ENCODE data around the gene ARMC3.
A peak's percentile ranks its signal among the peaks of the same experiment; 100 is the strongest.

Gene ARMC3

DNA sequence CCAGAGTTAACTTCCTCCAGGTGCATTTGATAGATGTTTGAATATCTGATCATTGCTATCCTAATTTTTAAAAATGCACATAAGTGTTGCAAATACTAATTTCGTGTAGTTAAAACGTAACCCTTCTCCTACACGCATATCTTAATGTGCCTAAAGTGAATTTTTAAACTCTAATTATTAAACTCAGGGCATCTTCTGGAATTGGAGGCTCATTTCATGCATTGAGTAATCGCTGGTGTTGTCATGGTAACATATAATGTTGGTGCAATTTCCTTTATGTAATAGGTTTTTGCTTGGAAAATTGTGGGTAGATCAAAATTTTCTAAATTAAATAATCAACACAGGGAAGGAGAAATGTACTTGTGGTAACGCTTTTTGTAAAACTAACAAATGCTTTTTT lies 56.2 kb downstream of the ARMC3 start:
- no peaks in the 10 kb centered on the region for H3K9me3 ChIP-seq (ENCODE audit: control insufficient read depth, insufficient read depth, low read length)
- TF ChIP-seq, protein P1, sequence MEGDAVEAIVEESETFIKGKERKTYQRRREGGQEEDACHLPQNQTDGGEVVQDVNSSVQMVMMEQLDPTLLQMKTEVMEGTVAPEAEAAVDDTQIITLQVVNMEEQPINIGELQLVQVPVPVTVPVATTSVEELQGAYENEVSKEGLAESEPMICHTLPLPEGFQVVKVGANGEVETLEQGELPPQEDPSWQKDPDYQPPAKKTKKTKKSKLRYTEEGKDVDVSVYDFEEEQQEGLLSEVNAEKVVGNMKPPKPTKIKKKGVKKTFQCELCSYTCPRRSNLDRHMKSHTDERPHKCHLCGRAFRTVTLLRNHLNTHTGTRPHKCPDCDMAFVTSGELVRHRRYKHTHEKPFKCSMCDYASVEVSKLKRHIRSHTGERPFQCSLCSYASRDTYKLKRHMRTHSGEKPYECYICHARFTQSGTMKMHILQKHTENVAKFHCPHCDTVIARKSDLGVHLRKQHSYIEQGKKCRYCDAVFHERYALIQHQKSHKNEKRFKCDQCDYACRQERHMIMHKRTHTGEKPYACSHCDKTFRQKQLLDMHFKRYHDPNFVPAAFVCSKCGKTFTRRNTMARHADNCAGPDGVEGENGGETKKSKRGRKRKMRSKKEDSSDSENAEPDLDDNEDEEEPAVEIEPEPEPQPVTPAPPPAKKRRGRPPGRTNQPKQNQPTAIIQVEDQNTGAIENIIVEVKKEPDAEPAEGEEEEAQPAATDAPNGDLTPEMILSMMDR (IDR thresholded peaks at IDR 0.05; ENCODE audit: low read depth, low read length, poor library complexity, severe bottlenecking): no peak
- TF ChIP-seq EZH2phosphoT487 (IDR thresholded peaks at IDR 0.05; ENCODE audit: borderline replicate concordance, low read length): no peak
- no peaks in the 10 kb centered on the region for H3K9me2 ChIP-seq (replicated peaks; ENCODE audit: control insufficient read depth, low read length)
- no peaks in the 10 kb centered on the region for H4K20me1 ChIP-seq (ENCODE audit: control insufficient read depth, insufficient read depth, low read depth, low read length)
- H3K36me3 ChIP-seq (ENCODE audit: control insufficient read depth, low read length): no peaks in the 10 kb centered on the region
- no peak overlapping the region for H3K27ac ChIP-seq (ENCODE audit: low read depth, low read length)
- H3K4me1 ChIP-seq (ENCODE audit: control insufficient read depth, low read length): peaks cover 4% of the 10 kb centered on the region; the same call in 1 of the 2 replicates
- peaks cover 2% of the 10 kb centered on the region; the same call in 1 of the 2 replicates for H3F3A ChIP-seq (ENCODE audit: control insufficient read depth, insufficient read depth)
- no peak overlapping the region for H3K4me3 ChIP-seq (ENCODE audit: low read length)
- no peaks in the 10 kb centered on the region for H3K79me2 ChIP-seq (ENCODE audit: control insufficient read depth, low read length)
- H3K4me2 ChIP-seq (ENCODE audit: low read length): no peak overlapping the region
- peaks cover 13% of the 10 kb centered on the region for H3K27me3 ChIP-seq (ENCODE audit: control insufficient read depth, low read length)

- no peak overlapping the region for H3K4me3 ChIP-seq (ENCODE audit: low read length)
- H3K27ac ChIP-seq (ENCODE audit: low read depth, low read length): no peak overlapping the region
- H4K20me1 ChIP-seq (ENCODE audit: control insufficient read depth, insufficient read depth, low read depth, low read length): no peaks in the 10 kb centered on the region
- H3K27me3 ChIP-seq (ENCODE audit: control insufficient read depth, low read length): peaks cover 36% of the 10 kb centered on the region
- no peaks in the 10 kb centered on the region for H3K9me3 ChIP-seq (ENCODE audit: control insufficient read depth, insufficient read depth, low read length)
- H3K36me3 ChIP-seq (ENCODE audit: control insufficient read depth, low read length): no peaks in the 10 kb centered on the region
- H3K4me2 ChIP-seq (ENCODE audit: low read length): no peak overlapping the region
- peaks cover 2% of the 10 kb centered on the region; the same call in 1 of the 2 replicates for H3F3A ChIP-seq (ENCODE audit: control insufficient read depth, insufficient read depth)
- no peaks in the 10 kb centered on the region for H3K79me2 ChIP-seq (ENCODE audit: control insufficient read depth, low read length)
- peaks cover 6% of the 10 kb centered on the region; the same call in 1 of the 2 replicates for H3K4me1 ChIP-seq (ENCODE audit: control insufficient read depth, low read length)
- no peaks in the 10 kb centered on the region for H3K9me2 ChIP-seq (replicated peaks; ENCODE audit: control insufficient read depth, low read length)
- TF ChIP-seq EZH2phosphoT487 (IDR thresholded peaks at IDR 0.05; ENCODE audit: borderline replicate concordance, low read length): no peak
- TF ChIP-seq, protein P1 (IDR thresholded peaks at IDR 0.05; ENCODE audit: low read depth, low read length, poor library complexity, severe bottlenecking): peak; percentile 39
Measured at GRCh38 chr10:22986771-22987542, 59.1 kb downstream of the ARMC3 start.

DNA sequence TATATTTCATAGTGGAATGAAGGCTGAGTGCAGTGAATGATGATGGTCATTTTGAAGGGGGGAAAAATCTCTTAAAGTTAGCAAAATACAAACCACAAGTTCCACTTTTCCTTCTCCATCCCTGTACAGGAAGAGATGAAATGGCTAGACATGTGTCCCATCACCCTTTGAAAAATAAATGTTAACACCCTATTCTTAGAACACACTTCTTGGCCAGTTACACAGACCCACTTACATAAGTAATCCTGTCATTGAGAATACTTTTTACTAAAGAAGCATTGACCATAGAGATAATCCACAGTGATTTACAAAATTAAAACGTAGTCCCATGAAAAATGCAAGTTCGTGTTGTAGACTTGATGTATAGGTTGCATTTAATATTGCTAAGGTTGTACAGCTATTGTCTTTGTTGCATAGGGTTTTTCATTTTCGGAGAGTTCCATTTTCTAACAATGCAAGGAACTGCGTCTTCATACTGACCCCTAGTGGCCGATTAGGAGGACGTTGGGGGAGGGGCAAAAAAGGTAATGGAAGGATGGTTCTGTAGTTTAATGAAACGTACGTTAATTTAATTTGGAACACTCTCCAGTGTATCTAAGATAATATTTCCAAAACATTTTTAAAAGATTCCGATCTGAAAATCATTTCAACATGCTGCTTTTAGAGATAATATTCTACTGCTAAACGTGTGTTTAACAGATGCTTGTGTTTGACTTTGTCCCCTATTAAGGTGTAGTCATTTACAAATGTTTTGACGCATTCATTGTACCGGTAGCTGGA lies 60.9 kb downstream of the ARMC3 start:
- Histone ChIP-seq H3K4me3 (ENCODE audit: low read length) (no peak overlapping the region), H3K27ac (ENCODE audit: low read depth, low read length) (no peak overlapping the region), H3K4me1 (ENCODE audit: control insufficient read depth, low read length) (peaks cover 6% of the 10 kb centered on the region; the same call in 1 of the 2 replicates), H3K9me2 (replicated peaks; ENCODE audit: control insufficient read depth, low read length) (no peaks in the 10 kb centered on the region), H3F3A (ENCODE audit: control insufficient read depth, insufficient read depth) (peaks cover 2% of the 10 kb centered on the region; the same call in 1 of the 2 replicates), H3K36me3 (ENCODE audit: control insufficient read depth, low read length) (no peaks in the 10 kb centered on the region), H3K4me2 (ENCODE audit: low read length) (peak overlapping the region; percentile 55), H4K20me1 (ENCODE audit: control insufficient read depth, insufficient read depth, low read depth, low read length) (no peaks in the 10 kb centered on the region), H3K9me3 (ENCODE audit: control insufficient read depth, insufficient read depth, low read length) (no peaks in the 10 kb centered on the region), H3K27me3 (ENCODE audit: control insufficient read depth, low read length) (peaks cover 45% of the 10 kb centered on the region), H3K79me2 (ENCODE audit: control insufficient read depth, low read length) (no peaks in the 10 kb centered on the region)
- TF ChIP-seq, protein P1 (IDR thresholded peaks at IDR 0.05; ENCODE audit: low read depth, low read length, poor library complexity, severe bottlenecking): peak; percentile 86
- no peak for TF ChIP-seq EZH2phosphoT487 (IDR thresholded peaks at IDR 0.05; ENCODE audit: borderline replicate concordance, low read length)

Measured in DOHH2 (cell line).